Fibroblast of upper back skin (primary cell): ENCODE data around the gene C4B.
"Not testable (repeated sequence)": the region's sequence is repeated elsewhere in the genome, so short reads cannot be mapped to it uniquely, and the experiment has no call there.

Source experiments
- DNase-seq: peaks from one replicate; pipeline ENCODE4 v3.0.0-alpha.2; 2013

Gene C4B

DNA sequence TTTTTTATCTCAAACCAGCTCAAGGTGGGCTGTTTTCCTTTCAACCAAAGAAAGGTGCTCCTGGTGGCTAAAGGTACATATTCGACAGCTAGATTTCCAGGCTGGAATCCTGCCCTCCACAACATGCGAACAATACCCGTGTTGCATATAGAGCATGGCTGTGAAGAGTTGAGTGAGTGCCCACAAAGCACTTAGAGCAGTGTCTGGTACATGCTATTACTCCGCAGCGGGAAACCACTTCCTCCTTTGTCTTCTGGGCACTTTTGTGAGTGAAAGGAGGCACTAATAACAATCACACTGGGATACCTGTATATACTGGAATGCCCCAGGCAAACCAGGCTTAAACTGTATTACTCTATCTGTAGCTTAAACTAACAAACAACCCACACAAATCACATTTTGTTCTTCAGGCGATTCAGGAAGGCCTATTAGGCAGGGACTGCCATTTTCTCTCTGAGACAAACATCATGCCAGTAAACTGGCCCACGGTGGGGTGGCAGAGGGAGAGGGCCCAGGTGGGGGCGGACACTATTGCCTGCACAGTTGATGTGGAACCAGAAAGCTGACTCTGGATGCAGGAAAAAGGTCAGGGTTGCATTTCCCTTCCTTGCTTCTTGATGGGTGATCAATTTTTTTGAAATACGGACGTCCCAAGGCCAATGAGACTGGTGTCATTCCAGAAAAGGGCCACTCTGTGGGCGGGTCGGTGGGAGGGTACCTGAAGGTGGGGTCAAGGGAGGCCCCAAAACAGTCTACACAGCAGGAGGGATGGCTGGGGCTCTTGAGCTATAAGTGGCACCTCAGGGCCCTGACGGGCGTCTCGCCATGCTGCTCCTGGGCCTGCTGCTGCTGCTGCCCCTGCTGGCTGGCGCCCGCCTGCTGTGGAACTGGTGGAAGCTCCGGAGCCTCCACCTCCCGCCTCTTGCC, 23.3 kb downstream of the C4B start, which contains the start of gene CYP21A2:
TSS of gene CYP21A2 (plus strand) at position 818 of the 927 bp plus-strand sequence. CDS start at position 826, 8 bp downstream.
- DNase-seq, result not testable (repeated sequence)

DNA sequence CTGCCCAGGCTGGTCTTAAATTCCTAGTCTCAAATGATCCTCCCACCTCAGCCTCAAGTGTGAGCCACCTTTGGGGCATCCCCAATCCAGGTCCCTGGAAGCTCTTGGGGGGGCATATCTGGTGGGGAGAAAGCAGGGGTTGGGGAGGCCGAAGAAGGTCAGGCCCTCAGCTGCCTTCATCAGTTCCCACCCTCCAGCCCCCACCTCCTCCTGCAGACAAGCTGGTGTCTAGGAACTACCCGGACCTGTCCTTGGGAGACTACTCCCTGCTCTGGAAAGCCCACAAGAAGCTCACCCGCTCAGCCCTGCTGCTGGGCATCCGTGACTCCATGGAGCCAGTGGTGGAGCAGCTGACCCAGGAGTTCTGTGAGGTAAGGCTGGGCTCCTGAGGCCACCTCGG, 24.3 kb downstream of the C4B start:
- not testable (repeated sequence) for DNase-seq

DNA sequence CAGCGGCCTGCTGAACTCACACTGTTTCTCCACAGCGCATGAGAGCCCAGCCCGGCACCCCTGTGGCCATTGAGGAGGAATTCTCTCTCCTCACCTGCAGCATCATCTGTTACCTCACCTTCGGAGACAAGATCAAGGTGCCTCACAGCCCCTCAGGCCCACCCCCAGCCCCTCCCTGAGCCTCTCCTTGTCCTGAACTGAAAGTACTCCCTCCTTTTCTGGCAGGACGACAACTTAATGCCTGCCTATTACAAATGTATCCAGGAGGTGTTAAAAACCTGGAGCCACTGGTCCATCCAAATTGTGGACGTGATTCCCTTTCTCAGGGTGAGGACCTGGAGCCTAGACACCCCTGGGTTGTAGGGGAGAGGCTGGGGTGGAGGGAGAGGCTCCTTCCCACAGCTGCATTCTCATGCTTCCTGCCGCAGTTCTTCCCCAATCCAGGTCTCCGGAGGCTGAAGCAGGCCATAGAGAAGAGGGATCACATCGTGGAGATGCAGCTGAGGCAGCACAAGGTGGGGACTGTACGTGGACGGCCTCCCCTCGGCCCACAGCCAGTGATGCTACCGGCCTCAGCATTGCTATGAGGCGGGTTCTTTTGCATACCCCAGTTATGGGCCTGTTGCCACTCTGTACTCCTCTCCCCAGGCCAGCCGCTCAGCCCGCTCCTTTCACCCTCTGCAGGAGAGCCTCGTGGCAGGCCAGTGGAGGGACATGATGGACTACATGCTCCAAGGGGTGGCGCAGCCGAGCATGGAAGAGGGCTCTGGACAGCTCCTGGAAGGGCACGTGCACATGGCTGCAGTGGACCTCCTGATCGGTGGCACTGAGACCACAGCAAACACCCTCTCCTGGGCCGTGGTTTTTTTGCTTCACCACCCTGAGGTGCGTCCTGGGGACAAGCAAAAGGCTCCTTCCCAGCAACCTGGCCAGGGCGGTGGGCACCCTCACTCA, 25.0 kb downstream of the C4B start:
- DNase-seq, result not testable (repeated sequence)

DNA sequence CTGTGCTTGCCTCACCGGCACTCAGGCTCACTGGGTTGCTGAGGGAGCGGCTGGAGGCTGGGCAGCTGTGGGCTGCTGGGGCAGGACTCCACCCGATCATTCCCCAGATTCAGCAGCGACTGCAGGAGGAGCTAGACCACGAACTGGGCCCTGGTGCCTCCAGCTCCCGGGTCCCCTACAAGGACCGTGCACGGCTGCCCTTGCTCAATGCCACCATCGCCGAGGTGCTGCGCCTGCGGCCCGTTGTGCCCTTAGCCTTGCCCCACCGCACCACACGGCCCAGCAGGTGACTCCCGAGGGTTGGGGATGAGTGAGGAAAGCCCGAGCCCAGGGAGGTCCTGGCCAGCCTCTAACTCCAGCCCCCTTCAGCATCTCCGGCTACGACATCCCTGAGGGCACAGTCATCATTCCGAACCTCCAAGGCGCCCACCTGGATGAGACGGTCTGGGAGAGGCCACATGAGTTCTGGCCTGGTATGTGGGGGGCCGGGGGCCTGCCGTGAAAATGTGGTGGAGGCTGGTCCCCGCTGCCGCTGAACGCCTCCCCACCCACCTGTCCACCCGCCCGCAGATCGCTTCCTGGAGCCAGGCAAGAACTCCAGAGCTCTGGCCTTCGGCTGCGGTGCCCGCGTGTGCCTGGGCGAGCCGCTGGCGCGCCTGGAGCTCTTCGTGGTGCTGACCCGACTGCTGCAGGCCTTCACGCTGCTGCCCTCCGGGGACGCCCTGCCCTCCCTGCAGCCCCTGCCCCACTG, 25.9 kb downstream of the C4B start:
- DNase-seq, result not testable (repeated sequence)

DNA sequence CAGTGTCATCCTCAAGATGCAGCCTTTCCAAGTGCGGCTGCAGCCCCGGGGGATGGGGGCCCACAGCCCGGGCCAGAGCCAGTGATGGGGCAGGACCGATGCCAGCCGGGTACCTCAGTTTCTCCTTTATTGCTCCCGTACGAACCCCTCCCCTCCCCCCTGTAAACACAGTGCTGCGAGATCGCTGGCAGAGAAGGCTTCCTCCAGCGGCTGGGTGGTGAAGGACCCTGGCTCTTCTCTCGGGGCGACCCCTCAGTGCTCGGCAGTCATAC, 26.4 kb downstream of the C4B start:
- not testable (repeated sequence) for DNase-seq

DNA sequence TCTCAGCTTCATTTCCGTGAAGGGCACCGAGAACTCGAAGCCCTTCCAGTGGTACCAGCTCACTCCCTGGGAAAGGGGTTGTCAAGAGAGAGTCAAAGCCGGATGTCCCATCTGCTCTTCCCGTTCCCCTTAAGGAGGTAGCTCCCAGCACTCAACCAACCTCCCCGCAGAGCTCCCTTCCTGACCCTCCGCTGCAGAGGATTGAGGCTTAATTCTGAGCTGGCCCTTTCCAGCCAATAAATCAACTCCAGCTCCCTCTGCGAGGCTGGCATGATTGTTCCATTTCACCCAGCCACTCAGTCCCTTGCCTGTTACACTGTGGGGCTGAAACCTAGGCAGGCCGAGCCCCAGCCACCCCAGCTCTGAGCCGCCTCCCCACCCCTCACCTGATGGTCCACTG, 26.8 kb downstream of the C4B start:
- DNase-seq, result not testable (repeated sequence)

DNA sequence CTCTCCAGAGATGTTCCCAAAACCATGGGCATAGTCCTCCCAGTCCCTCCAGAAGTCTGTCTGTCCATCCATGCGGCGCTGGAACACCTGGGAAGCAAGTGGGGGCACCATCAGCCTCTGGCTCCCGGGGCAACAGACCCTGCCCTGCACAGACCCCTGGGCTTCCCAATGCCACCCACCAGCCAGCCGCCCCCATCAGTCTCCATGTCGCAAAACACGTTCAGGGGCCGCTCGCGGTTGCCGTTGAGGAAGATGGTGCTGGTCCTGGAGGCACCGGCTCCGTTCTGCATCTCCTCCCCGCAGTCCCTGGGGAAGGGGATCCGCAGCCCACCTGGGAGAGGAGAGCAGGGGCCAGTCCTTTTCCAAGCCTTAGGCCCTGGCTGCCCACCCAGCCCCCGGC, 27.7 kb downstream of the C4B start:
- DNase-seq, result not testable (repeated sequence)

DNA sequence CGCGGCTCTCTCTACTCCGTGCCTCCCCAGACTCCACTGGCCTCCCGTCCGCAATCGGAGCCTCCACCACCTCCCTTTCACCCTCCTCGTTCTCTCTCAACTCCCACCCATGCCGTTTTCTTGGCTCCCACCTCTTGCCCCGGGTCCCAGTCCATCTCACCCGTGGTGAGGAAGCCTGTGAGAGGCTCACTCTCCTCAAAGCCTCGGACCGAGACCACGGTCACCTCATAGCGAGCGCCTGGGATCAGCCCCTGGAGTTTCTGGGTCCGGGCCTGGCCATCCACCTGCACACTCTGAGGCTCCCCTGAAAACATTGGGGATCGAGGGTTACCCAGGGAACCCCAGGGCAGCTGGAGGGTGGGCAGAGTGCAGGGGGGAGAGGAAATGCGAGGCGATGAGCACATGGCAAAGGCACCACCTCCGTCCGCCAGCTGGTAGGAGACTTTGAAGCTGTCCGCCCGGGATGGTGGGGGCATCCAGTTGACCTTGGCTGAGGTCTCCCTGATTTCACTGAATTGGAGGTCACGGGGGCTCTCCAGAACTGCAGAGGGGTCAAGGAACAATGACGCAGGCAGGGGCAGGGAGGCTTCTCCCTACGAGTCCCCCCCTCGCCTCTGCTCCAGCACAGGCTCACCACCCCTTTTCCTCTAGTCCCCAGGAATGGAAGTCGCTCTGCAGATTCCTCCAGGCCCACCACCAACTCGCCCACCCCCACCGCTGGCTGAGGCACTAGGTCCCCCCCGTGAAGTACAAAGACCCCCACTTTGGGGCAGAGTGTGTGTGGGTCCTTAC, 29.2 kb downstream of the C4B start:
- DNase-seq, result not testable (repeated sequence)

DNA sequence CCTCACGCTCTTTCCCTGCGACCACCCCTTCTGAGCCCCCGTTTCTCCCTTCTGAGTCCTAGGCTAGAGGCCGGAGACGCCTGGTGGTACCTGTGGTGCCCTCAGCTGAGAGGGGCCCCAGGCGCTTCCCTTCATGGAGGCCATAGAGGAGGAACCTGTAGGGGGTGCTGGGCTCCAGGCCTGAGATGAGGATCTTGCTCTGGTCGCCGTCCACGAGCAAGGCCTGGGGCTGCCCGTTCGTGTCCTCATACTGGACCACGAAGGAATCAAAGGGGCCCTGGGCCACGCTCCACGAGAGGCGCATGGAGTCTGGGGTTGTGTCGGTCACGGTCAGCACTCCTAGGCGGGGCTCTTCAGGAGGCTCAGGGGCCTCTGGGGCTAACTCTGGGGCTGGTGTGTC, 30.3 kb downstream of the C4B start:
- DNase-seq, result not testable (repeated sequence)

DNA sequence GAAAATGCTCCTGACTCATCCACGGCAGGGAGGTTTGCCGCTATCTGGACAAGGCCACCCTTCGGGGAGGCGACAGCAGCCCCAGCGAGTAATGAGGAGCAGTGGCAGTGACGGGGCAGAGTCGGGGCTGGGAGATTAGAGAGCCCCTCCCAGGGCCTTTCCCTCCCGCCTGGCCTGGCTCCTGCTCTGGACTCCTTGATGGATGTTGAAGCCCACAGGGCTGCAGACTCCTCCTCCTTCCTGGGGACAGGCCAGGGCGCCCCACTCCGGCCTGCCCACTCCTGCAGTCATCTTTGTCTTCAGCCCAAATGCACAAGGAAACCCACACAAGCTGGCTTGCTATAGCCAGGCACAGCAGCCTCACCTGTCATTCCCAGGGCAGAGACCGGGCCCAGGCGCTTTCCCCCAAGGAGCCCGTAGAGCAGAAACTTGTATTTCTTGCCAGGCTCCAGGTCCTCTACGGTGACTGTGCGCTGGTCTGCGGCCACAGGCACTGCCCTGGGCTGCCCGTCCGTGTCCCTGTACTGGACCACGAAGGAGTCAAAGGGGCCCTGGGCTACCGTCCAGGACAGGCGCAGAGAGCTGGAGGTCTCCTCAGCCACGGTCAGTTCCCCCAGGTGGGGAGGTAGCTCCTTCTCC, 31.3 kb downstream of the C4B start:
- DNase-seq, result no peak

DNA sequence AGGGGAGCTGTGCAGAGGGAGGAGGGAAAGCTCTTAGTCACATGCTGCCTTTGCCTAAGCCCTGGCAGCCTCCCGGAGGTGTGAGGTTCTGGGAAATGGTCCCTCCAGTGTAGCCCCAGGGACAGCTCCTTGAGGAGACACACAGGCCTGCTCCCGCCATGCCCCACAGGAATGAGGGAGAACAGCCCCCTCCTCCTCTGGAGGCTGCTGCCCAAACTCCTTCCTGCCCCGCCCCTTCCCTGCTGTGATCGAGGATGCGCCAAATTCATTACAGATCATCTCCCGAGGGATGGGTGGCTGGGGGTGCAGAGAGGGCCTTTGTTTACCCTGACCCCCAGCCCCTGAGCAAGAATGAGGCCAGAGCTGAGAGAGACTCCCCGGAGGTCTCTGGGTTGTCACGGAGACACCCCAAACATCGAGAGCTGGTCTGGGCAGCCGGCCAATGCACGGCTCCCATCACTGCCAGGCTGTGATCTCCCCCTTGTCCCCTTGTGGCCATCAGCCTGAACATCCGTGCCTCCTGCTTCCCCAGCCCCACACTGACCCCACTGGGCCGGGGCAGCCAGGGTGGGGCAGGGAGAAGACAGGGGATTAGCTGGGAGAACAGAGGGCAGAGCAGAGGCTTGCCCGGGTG, 32.0 kb downstream of the C4B start:
- peak; percentile 17 for DNase-seq

DNA sequence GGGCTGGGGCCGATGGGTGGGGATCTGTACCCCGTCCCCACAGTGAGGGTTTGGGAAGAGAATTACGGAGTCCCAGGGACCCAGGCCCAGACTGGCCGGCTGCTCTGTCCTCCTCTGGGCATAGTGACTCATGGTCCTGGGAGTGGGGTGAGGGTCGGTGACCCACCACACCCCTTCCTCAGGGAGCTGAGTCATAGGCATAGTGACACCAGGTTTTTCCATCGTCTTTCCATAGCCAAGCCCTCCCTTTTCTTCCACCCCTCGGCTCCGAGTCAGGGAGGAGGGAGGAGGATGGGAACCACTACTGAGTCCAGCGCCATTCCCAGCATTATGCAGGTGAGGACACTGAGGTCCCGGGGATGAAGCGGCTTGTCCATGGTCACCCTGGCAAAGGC, 32.5 kb downstream of the C4B start:
- peak; percentile 13 for DNase-seq

DNA sequence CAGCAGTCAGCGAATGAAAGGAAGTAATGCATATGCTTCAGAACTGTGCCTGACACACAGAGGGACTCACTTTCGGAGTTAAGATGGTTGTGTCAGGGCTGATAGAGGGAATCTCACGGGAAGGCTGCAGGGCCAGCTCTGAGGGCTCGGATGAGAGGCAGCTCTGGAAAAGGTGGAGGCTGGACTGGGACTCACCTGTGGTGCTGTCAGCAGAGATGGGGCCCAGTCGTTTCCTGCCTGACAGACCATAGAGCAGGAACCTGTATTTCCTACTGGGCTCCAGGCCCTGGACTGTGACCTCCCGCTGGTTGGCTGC, 32.9 kb downstream of the C4B start:
- no peak for DNase-seq

DNA sequence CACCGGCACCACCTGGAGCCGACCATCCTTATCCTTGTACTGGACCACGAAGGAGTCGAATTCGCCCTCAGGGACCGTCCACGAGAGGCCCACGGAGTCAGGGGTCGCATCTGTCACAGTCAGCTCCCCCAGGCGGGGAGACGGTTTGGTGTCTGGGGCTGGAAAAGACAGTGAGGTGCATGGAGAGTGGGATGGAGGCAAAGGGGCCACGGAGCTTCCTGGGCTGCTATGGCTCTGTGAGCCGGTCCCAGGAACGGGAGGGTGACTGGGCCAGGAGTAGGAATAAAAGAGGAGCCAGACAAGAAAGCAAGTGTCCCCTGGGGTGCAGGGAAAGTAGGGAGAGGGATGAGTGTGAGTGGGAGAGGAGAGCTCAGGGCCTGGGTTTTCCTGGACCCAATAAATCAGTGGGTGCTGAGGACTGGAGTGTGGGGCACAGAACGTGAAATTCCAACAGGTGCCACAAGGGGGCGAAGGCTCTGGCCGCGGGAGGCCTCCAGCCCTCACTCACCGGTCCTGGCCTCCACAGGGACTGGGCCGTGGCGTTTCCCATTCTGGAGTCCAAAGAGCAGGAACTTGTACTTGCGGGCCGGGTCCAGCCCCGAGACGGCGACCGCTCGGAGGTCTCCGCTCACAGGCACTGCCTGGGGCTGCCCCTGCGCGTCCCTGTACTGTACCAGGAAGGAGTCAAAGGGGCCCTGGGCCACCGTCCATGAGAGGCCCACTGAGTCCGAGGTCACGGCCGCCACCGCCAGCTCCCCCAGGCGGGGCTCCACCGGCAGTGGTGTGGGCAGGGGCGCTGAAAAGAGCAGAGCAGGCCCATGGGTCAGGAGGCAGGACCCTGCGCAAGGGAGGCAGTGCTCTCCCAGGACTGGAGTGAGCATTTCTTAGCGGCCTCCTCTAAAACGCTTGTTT, 33.5 kb downstream of the C4B start:
- peak; percentile 40 for DNase-seq

DNA sequence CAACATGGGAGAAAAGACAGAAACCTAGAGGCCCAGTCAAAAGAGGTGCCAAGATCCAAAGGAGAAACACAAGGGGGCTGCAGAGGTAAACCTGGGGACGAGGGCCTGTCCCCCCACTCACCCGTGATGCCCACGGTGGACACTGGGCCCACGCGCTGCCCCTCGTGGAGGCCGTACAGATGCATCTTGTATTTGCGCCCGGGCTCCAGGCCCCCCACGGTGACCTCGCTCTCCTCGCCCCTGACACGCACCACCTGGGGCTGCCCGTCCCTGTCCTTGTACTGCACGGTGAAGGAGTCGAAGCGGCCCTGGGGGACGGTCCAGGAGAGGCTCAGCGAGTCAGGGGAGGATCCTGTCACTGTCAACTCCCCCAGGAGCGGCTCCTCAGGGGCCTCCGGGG, 34.6 kb downstream of the C4B start:
- not testable (repeated sequence) for DNase-seq

DNA sequence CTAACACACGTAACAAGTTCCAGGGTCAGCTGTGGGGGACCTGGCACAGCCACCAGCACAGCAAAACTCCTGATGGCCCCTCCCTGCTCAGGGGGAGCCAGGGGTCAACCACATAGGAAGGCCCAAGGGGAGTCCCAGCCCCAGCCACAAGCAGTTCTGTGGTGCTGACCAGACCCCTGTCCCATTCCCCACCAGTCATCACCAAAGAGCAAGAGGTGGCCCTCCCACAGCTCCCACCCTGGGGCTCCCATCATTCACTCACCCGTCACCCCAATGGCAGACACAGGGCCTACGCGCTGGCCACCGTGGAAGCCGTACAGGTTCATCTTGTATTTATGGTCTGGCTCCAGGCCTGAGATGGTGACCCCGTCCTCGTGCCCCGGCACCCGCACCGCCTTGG, 35.1 kb downstream of the C4B start:
- DNase-seq, result not testable (repeated sequence)

DNA sequence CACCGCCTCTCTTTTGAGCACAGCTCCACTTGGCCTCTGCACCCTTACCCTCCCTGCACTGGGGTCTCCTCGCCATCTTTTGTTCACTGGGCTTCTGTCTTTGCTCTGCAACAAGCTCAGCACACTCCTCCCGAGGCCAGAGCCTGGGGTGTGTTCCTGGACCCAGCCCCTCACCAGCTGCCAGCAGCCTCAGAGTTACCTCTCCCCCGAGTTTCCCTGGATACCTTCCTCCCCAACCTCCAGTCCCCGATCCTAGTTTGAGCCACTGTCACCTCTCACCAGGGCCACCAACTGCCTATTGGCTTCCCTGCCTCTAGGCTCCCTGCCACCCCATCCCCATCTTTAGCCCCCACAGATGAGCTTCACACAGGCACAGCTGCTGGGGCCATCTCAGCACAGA, 36.0 kb downstream of the C4B start:
- no peak for DNase-seq

DNA sequence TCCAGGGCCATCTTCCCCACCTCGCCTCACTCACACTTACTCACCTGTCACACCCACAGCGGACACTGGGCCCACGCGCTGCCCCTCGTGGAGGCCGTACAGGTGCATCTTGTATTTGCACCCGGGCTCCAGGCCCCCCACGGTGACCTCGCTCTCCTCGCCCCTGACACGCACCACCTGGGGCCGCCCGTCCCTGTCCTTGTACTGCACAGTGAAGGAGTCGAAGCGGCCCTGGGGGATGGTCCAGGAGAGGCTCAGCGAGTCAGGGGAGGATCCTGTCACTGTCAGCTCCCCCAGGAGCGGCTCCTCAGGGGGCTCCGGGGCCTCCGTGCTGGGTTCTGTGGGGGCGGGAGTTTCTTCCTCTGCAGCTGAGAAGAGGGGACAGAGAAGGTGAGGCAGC, 38.0 kb downstream of the C4B start:
- not testable (repeated sequence) for DNase-seq

DNA sequence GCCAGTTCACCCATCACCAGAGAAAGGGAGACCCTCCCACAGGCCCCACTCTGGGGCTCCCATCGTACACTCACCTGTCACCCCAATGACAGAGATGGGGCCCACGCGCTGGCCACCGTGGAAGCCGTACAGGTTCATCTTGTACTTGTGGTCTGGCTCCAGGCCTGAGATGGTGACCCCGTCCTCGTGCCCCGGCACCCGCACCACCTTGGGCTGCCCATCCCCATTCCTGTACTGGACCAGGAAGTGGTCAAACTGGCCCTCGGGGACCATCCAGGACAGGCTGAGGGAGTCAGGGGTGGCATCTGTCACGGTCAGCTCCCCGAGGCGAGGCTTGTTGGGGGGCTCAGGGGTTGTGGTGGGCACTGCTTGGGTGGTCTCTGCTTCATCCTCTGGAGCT, 38.7 kb downstream of the C4B start:
- not testable (repeated sequence) for DNase-seq

DNA sequence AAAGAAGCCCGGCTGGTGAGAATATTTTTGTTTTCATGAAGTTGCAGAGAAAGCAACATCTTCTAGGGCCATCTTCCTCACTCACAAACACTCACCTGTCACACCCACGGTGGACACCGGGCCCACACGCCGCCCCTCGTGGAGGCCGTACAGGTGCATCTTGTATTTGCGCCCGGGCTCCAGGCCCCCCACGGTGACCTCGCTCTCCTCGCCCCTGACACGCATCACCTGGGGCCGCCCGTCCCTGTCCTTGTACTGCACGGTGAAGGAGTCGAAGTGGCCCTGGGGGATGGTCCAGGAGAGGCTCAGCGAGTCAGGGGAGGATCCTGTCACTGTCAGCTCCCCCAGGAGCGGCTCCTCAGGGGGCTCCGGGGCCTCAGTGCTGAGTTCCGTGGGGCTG, 41.2 kb downstream of the C4B start:
- DNase-seq, result not testable (repeated sequence)
